Measurements from ENCODE around the gene PIK3CA. TPM values are rescaled to one million over a fixed set of nuclear protein-coding genes. Genes with fewer than 3 reads are reported as not detected.

The PIK3CA gene
- total RNA-seq, 2 experiments from 2014 or later, result 57.1 to 63.1 TPM

DNA sequence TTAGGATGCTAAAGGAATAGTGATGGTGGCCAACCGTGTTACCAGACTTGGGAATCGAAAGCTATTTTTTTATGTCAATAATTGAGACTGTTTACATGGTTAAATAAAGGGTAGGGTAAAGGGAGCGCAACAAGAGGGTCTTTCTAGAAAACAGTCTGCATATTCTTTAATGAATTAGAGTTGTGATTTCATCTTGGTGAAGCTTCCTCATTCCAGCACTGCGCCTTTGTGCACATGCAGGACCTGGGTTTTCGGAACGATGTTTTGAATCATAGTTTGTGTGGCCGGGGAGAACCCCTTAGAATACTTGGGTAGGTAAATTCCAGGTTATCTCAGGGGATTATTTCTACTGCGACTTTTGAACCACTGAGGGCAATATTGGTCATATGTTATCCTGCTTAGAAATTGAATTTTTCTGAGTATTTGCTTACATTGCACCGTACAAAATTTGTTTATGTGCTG, 1.3 kb downstream of the PIK3CA start:
- TF ChIP-seq, protein P1, sequence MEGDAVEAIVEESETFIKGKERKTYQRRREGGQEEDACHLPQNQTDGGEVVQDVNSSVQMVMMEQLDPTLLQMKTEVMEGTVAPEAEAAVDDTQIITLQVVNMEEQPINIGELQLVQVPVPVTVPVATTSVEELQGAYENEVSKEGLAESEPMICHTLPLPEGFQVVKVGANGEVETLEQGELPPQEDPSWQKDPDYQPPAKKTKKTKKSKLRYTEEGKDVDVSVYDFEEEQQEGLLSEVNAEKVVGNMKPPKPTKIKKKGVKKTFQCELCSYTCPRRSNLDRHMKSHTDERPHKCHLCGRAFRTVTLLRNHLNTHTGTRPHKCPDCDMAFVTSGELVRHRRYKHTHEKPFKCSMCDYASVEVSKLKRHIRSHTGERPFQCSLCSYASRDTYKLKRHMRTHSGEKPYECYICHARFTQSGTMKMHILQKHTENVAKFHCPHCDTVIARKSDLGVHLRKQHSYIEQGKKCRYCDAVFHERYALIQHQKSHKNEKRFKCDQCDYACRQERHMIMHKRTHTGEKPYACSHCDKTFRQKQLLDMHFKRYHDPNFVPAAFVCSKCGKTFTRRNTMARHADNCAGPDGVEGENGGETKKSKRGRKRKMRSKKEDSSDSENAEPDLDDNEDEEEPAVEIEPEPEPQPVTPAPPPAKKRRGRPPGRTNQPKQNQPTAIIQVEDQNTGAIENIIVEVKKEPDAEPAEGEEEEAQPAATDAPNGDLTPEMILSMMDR (IDR thresholded peaks at IDR 0.05), result no peak
- Mint-ChIP-seq H3K9me3 (no peaks in the 10 kb centered on the region), H3K36me3 (ENCODE audit: low read depth) (peaks cover 8% of the 10 kb centered on the region), H3K27ac (peak overlapping the region; percentile 91), H3K4me3 (peak overlapping the region; percentile 95), H3K27me3 (no peaks in the 10 kb centered on the region), H3K4me1 (ENCODE audit: low read depth) (peaks cover 46% of the 10 kb centered on the region)
- Histone ChIP-seq H3K36me3 (ENCODE audit: insufficient read depth, low read length) (no peaks in the 10 kb centered on the region), H3K9me3 (ENCODE audit: control insufficient read depth in 1 of 2, insufficient read depth in 1 of 2, low read length in 2 of 2) (no peaks in the 10 kb centered on the region), H3K27ac (ENCODE audit: low read depth in 1 of 2, low read length in 2 of 2) (peak overlapping the region; percentile 80 to 100), H3K4me1 (ENCODE audit: insufficient read depth, low read length) (peaks cover 7% of the 10 kb centered on the region), H3K4me3 (ENCODE audit: low read length) (peak overlapping the region; percentile 73), H3K27me3 (ENCODE audit: control insufficient read depth in 1 of 2, insufficient read depth in 2 of 2, low read length in 2 of 2) (no peaks in the 10 kb centered on the region)
- DNase-seq (peak in 9 of 14 experiments; percentile 5 to 86 (median 26)), ATAC-seq (ENCODE audit: poor library complexity) (peak; percentile 7)
- intact Hi-C loops (cut with DNase I, micrococcal nuclease), result loop anchor here (5.0 kb wide), 4 partner anchors 42 to 1453 kb away; partner anchors contain the start of genes ACTL6A (in 1 of the 2), MRPL47 (in 1 of the 2), NDUFB5 (in 1 of the 2) and TTC14 (in 1 of the 2)
- ChIA-PET CTCF (interaction anchor here (0.8 to 3.5 kb wide), 4 partner anchors 32 to 166 kb away, joined by 3 to 14 read pairs (median 4); no protein-coding TSS in a partner anchor), POLR2A (interaction anchor here (0.5 to 3.5 kb wide), 31 partner anchors 10 to 1951 kb away, joined by 3 to 43 read pairs (median 9); partner anchors contain the start of genes ACTL6A, MFN1, MRPL47 and NDUFB5)

DNA sequence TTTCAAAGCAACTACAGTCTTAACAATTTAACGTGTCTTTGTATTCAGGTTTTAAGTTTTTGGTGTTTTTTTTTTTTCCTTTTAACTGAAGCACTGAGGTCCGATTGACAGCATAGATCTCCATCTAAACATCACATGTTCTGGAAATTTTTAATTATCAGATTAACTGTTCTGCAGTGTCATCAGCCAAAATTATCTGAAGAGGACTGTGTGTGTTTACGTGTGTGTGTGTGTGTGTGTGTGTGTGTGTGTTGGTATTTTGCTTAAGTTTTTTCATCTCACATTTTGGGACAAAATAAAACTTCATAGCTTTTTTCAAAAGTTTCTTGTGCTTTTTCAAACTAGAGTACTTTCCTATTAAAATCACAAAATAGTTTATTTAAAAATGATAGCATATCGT, 1.8 kb downstream of the PIK3CA start:
- H3K27me3 ChIP-seq (ENCODE audit: control insufficient read depth in 1 of 2, insufficient read depth in 2 of 2, low read length in 2 of 2), result no peaks in the 10 kb centered on the region
- peak overlapping the region in 1 of 2 donors; percentile 100 for H3K27ac ChIP-seq (ENCODE audit: low read depth in 1 of 2, low read length in 2 of 2)
- H3K36me3 ChIP-seq (ENCODE audit: insufficient read depth, low read length), result no peaks in the 10 kb centered on the region
- ATAC-seq (ENCODE audit: poor library complexity) (no peak), DNase-seq (no peak)
- POLR2A ChIA-PET, result interaction anchor here (1.1 to 3.5 kb wide), 15 partner anchors 9 to 1951 kb away, joined by 3 to 43 read pairs (median 24); partner anchors contain the start of genes MFN1, ZMAT3 and ZNF639
- peak overlapping the region; percentile 73 for H3K4me3 ChIP-seq (ENCODE audit: low read length)
- Mint-ChIP-seq H3K27ac (peak overlapping the region; percentile 91), H3K4me1 (ENCODE audit: low read depth) (peaks cover 51% of the 10 kb centered on the region), H3K4me3 (peak overlapping the region; percentile 95), H3K36me3 (ENCODE audit: low read depth) (peaks cover 8% of the 10 kb centered on the region), H3K9me3 (no peaks in the 10 kb centered on the region), H3K27me3 (no peaks in the 10 kb centered on the region)
- TF ChIP-seq, protein P1 (IDR thresholded peaks at IDR 0.05), result no peak
- CTCF ChIA-PET, result interaction anchor here (0.6 to 1.4 kb wide), 3 partner anchors 31 to 134 kb away, joined by 3 to 5 read pairs (median 3); no protein-coding TSS in a partner anchor
- H3K9me3 ChIP-seq (ENCODE audit: control insufficient read depth in 1 of 2, insufficient read depth in 1 of 2, low read length in 2 of 2), result no peaks in the 10 kb centered on the region
- intact Hi-C loops (cut with DNase I, micrococcal nuclease), result loop anchor here (2.0 to 5.0 kb wide), 6 partner anchors 19 to 1452 kb away; partner anchors contain the start of genes ACTL6A (in 1 of the 2), MRPL47 (in 1 of the 2), NDUFB5 (in 1 of the 2) and TTC14 (in 1 of the 2)
- peaks cover 8% of the 10 kb centered on the region for H3K4me1 ChIP-seq (ENCODE audit: insufficient read depth, low read length)

DNA sequence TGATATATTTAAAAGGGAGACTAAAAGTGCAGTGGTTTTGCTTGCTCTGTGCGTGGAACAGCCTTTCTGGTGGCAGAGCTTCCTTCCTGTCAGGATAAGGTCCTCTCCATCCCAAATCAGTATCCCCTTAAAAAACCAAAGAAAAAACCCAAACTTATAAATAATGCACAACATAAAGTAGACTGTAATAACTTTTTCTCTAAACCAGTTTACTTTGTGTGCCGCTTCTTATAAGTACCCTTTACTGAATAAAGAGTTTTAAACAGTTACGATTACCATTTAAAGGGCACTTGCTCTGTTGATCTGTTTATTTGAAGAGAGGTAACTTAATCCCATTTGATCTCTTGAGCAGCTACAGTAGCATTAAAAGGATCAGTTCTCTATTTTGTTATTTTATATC, 2.5 kb downstream of the PIK3CA start:
- no peak for ATAC-seq (ENCODE audit: poor library complexity)
- CTCF ChIA-PET, result interaction anchor here (0.6 to 1.4 kb wide), 2 partner anchors 80 to 135 kb away, joined by 3 to 5 read pairs; no protein-coding TSS in a partner anchor
- Mint-ChIP-seq H3K4me1 (ENCODE audit: low read depth) (peaks cover 52% of the 10 kb centered on the region), H3K36me3 (ENCODE audit: low read depth) (peaks cover 8% of the 10 kb centered on the region), H3K4me3 (peak overlapping the region; percentile 65), H3K27me3 (no peaks in the 10 kb centered on the region), H3K27ac (peak overlapping the region; percentile 40), H3K9me3 (no peaks in the 10 kb centered on the region)
- intact Hi-C loops (cut with DNase I, micrococcal nuclease), result loop anchor here in 1 of 2 experiments (2.0 to 5.0 kb wide), 2 partner anchors 18 to 47 kb away; no protein-coding TSS in a partner anchor
- Histone ChIP-seq H3K4me1 (ENCODE audit: insufficient read depth, low read length) (peaks cover 8% of the 10 kb centered on the region), H3K4me3 (ENCODE audit: low read length) (no peak overlapping the region), H3K9me3 (ENCODE audit: control insufficient read depth in 1 of 2, insufficient read depth in 1 of 2, low read length in 2 of 2) (no peaks in the 10 kb centered on the region), H3K36me3 (ENCODE audit: insufficient read depth, low read length) (no peaks in the 10 kb centered on the region), H3K27me3 (ENCODE audit: control insufficient read depth in 1 of 2, insufficient read depth in 2 of 2, low read length in 2 of 2) (no peaks in the 10 kb centered on the region), H3K27ac (ENCODE audit: low read depth in 1 of 2, low read length in 2 of 2) (no peak overlapping the region)
- POLR2A ChIA-PET, result interaction anchor here (0.6 to 1.3 kb wide), 3 partner anchors 9 to 230 kb away, joined by 3 to 4 read pairs (median 3); partner anchors contain the start of gene ZMAT3
- TF ChIP-seq, protein P1 (IDR thresholded peaks at IDR 0.05), result no peak
- DNase-seq, result no peak

Measured in CD4-positive, alpha-beta T cell (primary cell).